Measurements from ENCODE around the gene CTPS1.

CTPS1 gene

DNA sequence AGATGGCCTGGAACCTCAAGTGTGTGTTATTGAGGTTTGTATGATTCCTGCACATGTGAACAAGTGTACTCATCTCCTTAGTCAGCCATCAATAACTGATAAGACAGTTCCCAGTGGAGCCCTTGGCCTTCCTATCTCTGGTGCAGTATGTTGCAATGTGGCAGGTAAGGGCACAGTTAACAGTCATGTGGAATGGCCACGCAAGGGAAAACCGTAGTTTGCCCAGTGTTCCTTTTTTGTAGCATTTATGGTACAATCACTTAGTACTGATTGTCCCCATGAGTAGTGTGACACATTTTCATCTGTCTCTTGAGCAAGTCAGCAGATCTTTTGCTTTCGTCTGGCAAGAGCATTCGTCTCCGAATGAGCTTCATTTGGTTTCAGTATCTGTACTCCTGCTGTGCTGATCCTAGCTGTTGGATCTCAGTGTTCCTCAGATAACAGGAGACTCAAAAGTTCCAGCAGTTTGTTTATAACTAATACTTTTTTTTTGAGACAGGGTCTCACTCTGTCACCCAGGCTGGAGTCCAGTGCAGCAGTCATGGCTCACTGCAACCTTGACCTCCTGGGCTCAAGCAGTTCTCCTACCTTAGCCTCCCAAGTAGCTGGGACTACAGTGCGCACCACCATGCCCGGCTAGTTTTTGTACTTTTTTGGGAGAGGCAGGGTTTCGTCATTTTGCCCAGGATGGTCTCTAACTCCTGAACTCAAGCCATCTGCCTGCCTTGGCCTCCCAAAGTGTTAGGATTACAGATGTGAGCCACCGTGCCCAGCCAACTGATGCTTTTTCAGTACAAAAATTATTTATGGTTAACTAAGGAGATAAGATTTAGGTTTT, 8.2 kb downstream of the CTPS1 start:
- Histone ChIP-seq H3K9ac (ENCODE audit: low read length) (no peak overlapping the region), H3F3A (ENCODE audit: insufficient read depth, low read length) (no peaks in the 10 kb centered on the region), H3K9me3 (replicated peaks; ENCODE audit: insufficient read depth, low read length) (no peaks in the 10 kb centered on the region), H3K4me2 (ENCODE audit: low read depth, low read length) (no peak overlapping the region), H3K9me2 (replicated peaks; ENCODE audit: insufficient read depth, low read length) (no peaks in the 10 kb centered on the region), H3K27ac (ENCODE audit: low read length) (no peak overlapping the region), H2AFZ (ENCODE audit: low read length) (no peak overlapping the region), H4K20me1 (ENCODE audit: insufficient read depth, low read length) (peaks cover 7% of the 10 kb centered on the region; the same call in 1 of the 2 replicates), H3K79me2 (ENCODE audit: low read length) (peaks cover 80% of the 10 kb centered on the region), H3K36me3 (replicated peaks; ENCODE audit: insufficient read depth, low read length) (peaks cover 50% of the 10 kb centered on the region), H3K4me3 (ENCODE audit: low read length) (no peak overlapping the region), H3K4me1 (ENCODE audit: low read length) (no peaks in the 10 kb centered on the region), H3K27me3 (replicated peaks; ENCODE audit: insufficient read depth, low read length) (no peaks in the 10 kb centered on the region)
- no peak for DNase-seq
- TF ChIP-seq EZH2 (optimal IDR thresholded peaks at IDR 0.05; ENCODE audit: low read depth, low read length) = no peak
- TF ChIP-seq EZH2phosphoT487 (IDR thresholded peaks at IDR 0.05; ENCODE audit: low read length) = no peak
- TF ChIP-seq, protein P1, sequence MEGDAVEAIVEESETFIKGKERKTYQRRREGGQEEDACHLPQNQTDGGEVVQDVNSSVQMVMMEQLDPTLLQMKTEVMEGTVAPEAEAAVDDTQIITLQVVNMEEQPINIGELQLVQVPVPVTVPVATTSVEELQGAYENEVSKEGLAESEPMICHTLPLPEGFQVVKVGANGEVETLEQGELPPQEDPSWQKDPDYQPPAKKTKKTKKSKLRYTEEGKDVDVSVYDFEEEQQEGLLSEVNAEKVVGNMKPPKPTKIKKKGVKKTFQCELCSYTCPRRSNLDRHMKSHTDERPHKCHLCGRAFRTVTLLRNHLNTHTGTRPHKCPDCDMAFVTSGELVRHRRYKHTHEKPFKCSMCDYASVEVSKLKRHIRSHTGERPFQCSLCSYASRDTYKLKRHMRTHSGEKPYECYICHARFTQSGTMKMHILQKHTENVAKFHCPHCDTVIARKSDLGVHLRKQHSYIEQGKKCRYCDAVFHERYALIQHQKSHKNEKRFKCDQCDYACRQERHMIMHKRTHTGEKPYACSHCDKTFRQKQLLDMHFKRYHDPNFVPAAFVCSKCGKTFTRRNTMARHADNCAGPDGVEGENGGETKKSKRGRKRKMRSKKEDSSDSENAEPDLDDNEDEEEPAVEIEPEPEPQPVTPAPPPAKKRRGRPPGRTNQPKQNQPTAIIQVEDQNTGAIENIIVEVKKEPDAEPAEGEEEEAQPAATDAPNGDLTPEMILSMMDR (IDR thresholded peaks at IDR 0.05; ENCODE audit: low read length) = no peak

DNA sequence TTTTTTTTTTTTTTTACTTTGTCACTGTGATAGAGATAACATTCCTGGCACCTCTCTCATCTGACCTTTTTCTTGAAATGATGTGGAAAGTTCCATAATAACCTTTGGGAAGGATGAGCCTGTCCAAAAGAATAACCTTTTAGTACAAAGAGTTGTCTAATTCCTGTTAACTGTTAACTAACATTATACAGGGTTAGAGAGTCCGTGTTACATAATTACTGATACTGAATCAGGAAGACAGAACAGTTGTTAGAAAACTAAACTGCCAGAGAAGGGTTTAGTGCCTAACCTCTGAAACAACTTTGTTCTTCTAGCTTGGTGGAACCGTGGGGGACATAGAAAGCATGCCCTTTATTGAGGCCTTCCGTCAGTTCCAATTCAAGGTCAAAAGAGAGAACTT, 8.8 kb downstream of the CTPS1 start:
- no peak overlapping the region for H2AFZ ChIP-seq (ENCODE audit: low read length)
- H3F3A ChIP-seq (ENCODE audit: insufficient read depth, low read length) = no peaks in the 10 kb centered on the region
- H3K36me3 ChIP-seq (replicated peaks; ENCODE audit: insufficient read depth, low read length) = peaks cover 47% of the 10 kb centered on the region
- H3K9ac ChIP-seq (ENCODE audit: low read length) = no peak overlapping the region
- H3K4me1 ChIP-seq (ENCODE audit: low read length) = no peaks in the 10 kb centered on the region
- H3K9me3 ChIP-seq (replicated peaks; ENCODE audit: insufficient read depth, low read length) = no peaks in the 10 kb centered on the region
- H4K20me1 ChIP-seq (ENCODE audit: insufficient read depth, low read length) = peaks cover 3% of the 10 kb centered on the region; the same call in 1 of the 2 replicates
- no peak overlapping the region for H3K27ac ChIP-seq (ENCODE audit: low read length)
- H3K9me2 ChIP-seq (replicated peaks; ENCODE audit: insufficient read depth, low read length) = no peaks in the 10 kb centered on the region
- no peak overlapping the region for H3K4me2 ChIP-seq (ENCODE audit: low read depth, low read length)
- TF ChIP-seq EZH2 (optimal IDR thresholded peaks at IDR 0.05; ENCODE audit: low read depth, low read length) (no peak), EZH2phosphoT487 (IDR thresholded peaks at IDR 0.05; ENCODE audit: low read length) (no peak)
- TF ChIP-seq, protein P1 (IDR thresholded peaks at IDR 0.05; ENCODE audit: low read length) = no peak
- no peak for DNase-seq
- no peak overlapping the region for H3K4me3 ChIP-seq (ENCODE audit: low read length)
- H3K27me3 ChIP-seq (replicated peaks; ENCODE audit: insufficient read depth, low read length) = no peaks in the 10 kb centered on the region
- H3K79me2 ChIP-seq (ENCODE audit: low read length) = peaks cover 78% of the 10 kb centered on the region

DNA sequence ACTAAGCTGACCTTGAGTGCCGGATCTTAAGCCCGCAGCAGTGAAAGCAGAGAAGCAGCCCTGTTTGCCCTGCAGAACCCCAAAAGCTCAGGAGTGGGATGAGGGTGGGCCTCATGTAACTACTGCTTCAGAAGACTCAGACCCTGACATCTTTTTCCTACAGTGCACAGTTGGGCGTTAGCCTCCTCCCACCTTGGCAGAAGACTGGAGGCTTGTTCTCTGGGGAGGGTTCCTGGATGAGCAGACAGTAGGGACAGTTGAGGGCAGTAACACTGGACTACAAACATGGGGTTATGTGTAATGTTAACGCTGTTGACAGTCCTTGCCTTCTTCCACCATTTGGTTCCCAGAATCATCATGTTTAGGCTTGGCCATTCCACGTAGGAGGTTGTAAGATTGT, 9.6 kb downstream of the CTPS1 start:
- H3K4me1 ChIP-seq (ENCODE audit: low read length) = no peaks in the 10 kb centered on the region
- no peaks in the 10 kb centered on the region for H3K9me2 ChIP-seq (replicated peaks; ENCODE audit: insufficient read depth, low read length)
- no peak overlapping the region for H3K27ac ChIP-seq (ENCODE audit: low read length)
- no peak overlapping the region for H3K9ac ChIP-seq (ENCODE audit: low read length)
- no peak overlapping the region for H3K4me2 ChIP-seq (ENCODE audit: low read depth, low read length)
- H4K20me1 ChIP-seq (ENCODE audit: insufficient read depth, low read length) = peaks cover under 1% of the 10 kb centered on the region; the same call in 1 of the 2 replicates
- no peak overlapping the region for H3K4me3 ChIP-seq (ENCODE audit: low read length)
- H3F3A ChIP-seq (ENCODE audit: insufficient read depth, low read length) = no peaks in the 10 kb centered on the region
- no peaks in the 10 kb centered on the region for H3K9me3 ChIP-seq (replicated peaks; ENCODE audit: insufficient read depth, low read length)
- peaks cover 74% of the 10 kb centered on the region for H3K79me2 ChIP-seq (ENCODE audit: low read length)
- no peaks in the 10 kb centered on the region for H3K27me3 ChIP-seq (replicated peaks; ENCODE audit: insufficient read depth, low read length)
- no peak for DNase-seq
- H2AFZ ChIP-seq (ENCODE audit: low read length) = no peak overlapping the region
- peaks cover 41% of the 10 kb centered on the region for H3K36me3 ChIP-seq (replicated peaks; ENCODE audit: insufficient read depth, low read length)
- no peak for TF ChIP-seq EZH2phosphoT487 (IDR thresholded peaks at IDR 0.05; ENCODE audit: low read length)
- TF ChIP-seq, protein P1 (IDR thresholded peaks at IDR 0.05; ENCODE audit: low read length) = no peak
- no peak for TF ChIP-seq EZH2 (optimal IDR thresholded peaks at IDR 0.05; ENCODE audit: low read depth, low read length)

Data from MM.1S (cell line).